Gastrocnemius medialis (tissue), 4 donors: ENCODE results near the gene BTRC.
"Not testable (repeated sequence)": the region's sequence is repeated elsewhere in the genome, so short reads cannot be mapped to it uniquely, and the experiment has no call there.

Experiments
- POLR2A ChIP-seq, 2 donors: fragments of 450-650 bp; IDR thresholded peaks; one replicate each; pipeline ENCODE4 v1.6.1; 2017; ENCODE audit warnings: antibody characterized with exemption in 2 of 2, mild to moderate bottlenecking in 2 of 2, moderate library complexity in 2 of 2
- TF ChIP-seq, protein P1 (sequence below), 5 experiments: fragments of 450-650 bp in 3 of 5; fragments of 200-600 bp in 2 of 5; sonication (generic) in 2 of 5; IDR thresholded peaks in 4 of 5; conservative IDR thresholded peaks in 1 of 5; 1 replicate in 4 of 5; 2 replicates in 1 of 5; pipeline ENCODE4 v1.5.1; 2016 to 2019; ENCODE audit warnings: antibody characterized with exemption in 5 of 5, mild to moderate bottlenecking in 3 of 5, moderate library complexity in 3 of 5

DNA sequence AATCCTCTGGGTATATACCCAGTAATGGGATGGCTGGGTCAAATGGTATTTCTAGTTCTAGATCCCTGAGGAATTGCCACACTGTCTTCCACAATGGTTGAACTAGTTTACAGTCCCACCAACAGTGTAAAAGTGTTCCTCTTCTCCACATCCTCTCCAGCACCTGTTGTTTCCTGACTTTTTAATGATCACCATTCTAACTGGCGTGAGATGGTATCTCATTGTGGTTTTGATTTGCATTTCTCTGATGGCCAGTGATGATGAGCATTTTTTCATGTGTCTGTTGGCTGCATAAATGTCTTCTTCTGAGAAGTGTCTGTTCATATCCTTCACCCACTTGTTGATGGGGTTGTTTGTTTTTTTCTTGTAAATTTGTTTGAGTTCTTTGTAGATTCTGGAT is 68.0 kb downstream of the BTRC start:
- not testable (repeated sequence) for TF ChIP-seq POLR2A (IDR thresholded peaks at IDR 0.05)
- TF ChIP-seq, protein P1, sequence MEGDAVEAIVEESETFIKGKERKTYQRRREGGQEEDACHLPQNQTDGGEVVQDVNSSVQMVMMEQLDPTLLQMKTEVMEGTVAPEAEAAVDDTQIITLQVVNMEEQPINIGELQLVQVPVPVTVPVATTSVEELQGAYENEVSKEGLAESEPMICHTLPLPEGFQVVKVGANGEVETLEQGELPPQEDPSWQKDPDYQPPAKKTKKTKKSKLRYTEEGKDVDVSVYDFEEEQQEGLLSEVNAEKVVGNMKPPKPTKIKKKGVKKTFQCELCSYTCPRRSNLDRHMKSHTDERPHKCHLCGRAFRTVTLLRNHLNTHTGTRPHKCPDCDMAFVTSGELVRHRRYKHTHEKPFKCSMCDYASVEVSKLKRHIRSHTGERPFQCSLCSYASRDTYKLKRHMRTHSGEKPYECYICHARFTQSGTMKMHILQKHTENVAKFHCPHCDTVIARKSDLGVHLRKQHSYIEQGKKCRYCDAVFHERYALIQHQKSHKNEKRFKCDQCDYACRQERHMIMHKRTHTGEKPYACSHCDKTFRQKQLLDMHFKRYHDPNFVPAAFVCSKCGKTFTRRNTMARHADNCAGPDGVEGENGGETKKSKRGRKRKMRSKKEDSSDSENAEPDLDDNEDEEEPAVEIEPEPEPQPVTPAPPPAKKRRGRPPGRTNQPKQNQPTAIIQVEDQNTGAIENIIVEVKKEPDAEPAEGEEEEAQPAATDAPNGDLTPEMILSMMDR (IDR thresholded peaks at IDR 0.05 in 4 of 5, conservative IDR thresholded peaks at IDR 0.05 in 1 of 5): not testable (repeated sequence)
